C1 segment of cervical spinal cord (tissue), 14 donors: ENCODE results near the gene SHB.
"Not testable (repeated sequence)": the region's sequence is repeated elsewhere in the genome, so short reads cannot be mapped to it uniquely, and the experiment has no call there.

ENCODE experiments used
- DNase-seq, 14 donors: peaks; one replicate each; lab custom pipeline; 2025; lab: John Stamatoyannopoulos, UW

Gene SHB

DNA sequence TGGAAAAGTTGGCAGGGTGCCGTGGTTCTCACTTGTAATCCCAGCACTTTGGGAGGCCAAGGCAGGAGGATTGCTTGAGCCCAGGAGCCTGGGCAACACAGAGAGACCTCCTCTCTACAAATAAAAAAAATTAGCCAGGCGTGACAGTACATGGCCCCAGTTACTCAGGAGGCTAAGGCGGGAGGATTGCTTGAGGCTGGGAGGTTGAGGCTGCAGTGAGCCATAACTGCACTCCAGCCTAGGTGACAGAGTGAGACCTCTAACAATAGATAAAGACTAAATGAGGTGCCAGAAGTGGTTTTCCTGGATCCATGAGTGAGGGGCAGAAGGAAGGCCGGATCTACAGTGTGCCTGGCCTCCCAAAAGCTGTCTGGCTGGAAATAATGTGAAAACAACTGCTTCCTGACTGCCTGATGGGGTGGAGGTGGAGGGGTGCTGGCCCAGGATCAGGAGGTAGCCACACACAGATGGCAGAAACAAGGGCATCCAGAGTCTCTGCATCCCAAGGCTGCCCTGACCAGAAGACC, 4.1 kb downstream of the SHB start:
- no peak for DNase-seq

DNA sequence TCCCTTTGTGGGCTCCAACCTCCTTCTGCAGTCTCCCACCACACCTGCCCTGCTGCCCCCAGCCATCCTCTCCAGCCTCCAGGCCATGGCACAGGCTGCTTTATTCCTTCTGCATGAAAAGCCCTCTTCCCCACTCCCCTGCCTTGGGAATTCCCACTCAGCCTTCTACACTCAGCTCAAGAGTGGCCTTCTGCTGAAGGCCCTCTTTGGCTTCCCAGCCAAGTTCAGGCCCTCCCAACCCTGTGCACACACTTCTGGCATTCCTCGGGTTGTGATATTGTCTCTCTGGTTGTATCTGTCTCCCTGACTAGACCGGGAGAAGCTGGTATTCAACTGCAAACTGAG, 5.7 kb downstream of the SHB start:
- no peak for DNase-seq

DNA sequence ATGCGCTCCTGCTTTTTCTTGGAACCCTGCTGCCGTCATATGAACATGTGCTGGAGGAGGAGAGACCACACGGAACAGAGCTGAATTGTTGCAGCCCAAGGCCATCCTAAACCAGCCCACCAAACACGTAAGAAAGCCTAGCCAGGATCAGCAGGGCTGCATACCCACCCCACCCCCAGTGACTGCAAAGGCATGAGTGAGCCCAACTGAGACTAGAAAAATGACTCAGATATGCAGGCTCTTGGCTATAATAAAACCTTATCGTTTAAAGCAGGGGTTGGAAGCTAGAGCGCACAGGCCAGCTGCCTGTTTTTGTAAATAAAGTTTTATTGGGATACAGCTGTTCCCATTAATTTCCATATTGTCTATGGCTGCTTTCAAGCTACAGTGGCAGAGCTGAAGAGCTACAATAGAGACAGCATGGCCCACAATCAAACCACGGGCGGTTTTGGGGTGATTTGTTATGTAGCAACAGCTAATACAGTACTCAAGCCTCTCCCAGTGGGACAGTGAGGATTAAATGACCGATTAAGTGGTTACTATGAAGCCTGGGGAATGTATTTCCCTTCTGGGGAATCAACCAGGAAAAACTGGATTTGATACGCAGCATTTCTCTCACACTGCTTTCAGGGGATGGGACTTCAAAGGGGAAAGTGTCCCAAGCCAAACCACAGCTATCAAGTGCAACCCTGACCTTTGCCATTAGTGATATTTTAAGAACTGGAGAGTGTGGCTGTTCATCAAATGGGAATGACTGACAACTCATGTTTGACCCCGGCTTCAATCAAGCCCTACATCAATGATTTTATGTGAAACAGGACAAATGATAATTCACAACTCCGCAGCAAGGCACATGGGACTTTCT, 6.3 kb downstream of the SHB start:
- no peak for DNase-seq

DNA sequence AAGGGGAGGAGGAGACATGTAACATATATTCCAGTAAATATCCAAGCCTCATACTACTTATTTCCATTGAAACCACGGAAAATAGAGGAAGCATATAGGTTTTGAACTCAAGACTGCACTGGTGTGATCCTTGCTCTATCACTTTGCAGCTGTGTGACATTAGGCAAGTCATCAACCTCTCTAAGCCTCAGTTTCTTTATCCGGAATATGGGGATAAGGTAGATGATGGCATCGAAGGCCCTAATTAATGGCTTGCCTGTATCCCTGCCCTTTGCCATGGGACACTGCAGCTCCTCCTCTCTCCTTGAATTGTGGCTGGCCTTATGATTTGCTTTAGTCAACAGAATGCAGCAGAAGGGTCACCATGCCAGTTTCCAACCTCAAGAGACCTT, 6.9 kb downstream of the SHB start:
- no peak for DNase-seq

DNA sequence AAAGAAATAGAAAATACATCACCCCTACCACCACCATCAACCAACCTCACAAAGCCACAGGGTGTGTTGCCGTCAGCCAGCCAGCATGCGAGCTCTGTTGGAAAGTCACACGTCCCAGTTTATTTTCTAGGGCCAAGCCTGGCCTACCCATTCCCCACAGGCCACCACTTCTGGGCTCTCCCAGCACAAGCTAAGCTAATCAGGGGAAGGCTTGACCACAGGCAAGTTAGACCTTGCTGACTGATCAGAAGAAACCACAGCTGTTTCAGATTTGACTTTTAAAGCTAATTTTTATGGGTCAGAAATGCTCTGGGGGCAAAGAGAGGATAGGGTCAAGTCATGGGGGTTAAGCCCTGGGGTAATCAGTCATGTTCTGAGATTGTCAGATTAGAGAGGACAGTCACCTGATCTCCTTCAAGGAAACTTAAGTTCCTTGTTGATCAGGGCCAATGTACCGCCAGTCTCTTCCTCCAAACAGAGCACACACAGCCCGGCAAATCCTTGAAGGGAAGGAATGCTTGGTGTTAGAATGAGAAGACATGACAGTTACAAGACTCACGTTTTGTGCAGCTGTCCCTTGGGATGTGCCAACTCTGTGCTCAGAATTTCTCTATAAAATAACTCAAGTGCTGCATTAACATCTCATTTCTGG, 7.6 kb downstream of the SHB start:
- DNase-seq = no peak

DNA sequence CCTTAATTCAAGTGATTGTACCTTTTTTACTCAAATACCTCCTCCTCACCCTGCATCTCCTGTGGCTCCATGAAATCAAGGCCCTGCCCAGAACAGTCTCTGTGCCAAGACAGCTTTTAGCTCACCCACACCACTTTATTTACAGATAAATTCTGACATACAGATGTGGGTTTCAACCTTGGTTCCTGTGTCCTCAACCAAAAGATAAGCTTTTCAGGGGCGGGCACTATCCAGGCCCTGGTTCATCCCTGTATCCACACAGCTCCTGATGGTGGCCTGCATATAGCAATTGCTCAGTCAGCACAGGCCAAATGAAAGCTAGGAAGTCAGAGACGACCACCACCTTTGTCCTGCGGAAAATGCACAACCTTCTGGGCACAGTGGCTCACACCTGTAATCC, 8.3 kb downstream of the SHB start:
- DNase-seq = no peak

DNA sequence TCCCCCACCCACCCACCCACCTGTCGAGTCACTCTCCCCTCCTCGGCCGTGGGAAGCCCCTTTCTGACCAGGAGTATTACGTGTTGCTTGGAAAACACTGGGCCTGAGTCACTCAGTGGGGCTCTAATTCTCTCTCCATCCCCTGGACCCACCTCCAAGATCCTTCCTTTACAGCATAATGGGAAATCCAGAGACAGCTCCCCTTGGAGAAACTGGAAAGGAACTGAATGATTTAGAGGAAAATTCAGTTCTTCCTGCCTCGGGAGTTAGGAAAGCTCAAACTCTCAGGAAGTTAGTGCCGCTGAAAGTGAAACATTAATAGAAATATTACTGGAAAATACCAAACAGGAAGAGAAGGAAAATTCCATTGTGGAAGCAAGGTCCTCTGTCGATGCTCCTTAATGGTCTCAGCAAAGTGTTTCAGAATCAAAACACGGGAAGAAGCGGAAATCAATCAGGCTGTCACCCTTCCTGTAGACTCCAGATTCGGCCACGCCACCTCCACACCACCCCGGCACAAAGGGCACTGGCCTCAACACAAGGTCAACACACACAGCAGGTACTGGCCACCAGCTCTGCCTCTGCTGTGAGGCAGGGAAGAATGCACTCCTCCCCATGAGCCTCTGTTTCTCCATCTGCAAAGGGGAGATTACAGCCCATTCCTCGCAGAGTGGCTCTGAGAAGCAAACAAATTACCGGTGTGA, 9.6 kb downstream of the SHB start:
- DNase-seq = no peak

DNA sequence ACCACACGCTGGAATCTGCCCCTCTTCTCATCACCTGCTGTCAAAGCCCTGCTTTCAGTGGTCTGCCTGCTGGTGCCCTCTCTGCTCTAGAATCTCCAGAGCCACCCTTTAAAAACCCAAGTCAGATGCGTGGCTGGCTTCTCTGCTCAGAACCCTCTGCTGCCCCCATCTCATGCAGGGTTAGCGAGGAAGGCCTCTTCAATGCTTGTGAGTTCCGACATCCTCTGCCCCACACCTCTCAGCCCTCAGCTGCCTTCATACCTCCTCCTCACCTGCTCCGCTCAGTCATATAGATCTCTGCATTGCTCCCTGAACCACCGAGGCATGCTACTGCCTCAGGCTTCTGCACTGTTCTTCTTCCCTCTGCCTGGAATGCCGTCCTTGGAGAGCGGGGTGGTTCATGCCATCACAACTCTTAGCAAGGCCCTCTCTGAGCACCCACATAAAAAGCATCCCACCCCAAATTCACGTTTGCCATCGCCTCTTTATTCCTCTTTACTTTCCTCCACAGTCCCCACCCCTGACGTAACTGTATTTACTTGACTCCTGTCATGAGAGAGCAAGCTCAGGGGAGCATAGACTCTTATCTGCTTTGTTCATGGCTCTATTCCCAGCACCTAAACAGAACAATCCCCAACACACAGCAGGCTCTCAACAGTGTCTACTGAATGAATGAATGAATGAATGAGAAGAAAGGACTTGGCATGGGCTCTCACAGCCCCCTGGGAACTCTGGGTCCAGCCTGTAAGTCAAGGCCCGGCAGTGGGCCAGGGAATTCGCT, 10.4 kb downstream of the SHB start:
- no peak for DNase-seq

DNA sequence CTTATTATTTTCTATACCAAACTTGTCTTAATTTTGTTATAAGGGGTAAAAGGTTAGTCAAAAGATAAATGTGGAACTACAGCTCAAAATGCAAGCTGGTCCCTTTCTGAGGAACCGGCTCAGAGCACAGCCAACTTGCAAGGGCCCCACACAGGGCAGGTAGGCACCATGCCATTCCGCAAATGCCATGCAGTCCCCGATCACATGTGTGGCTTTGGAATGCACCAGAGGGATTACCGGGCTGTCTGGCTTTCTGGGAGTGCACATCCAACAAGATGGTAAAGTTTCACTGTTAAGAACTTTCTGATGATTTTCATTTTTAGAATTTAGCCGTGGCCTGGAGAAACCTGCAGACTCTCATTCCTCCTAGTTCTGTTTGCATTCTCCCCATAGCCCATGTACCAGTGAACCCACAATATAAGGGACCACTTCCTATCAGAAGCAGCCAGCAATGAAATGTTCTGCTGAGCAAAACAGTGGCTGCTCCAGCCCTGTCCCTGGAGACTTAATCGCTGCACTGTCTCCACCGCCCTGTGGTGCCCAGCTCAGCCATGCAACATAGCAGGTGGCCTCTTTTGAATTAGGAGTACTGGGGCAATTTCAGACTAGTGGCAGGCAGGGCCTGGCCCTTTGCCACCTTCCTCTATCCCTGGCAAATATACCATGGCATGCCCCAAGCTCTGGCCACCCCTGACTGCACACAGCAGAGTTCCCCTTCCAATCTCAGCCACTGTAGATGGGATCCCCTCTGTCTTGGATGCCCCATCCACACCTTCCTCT, 11.4 kb downstream of the SHB start:
- DNase-seq = no peak

DNA sequence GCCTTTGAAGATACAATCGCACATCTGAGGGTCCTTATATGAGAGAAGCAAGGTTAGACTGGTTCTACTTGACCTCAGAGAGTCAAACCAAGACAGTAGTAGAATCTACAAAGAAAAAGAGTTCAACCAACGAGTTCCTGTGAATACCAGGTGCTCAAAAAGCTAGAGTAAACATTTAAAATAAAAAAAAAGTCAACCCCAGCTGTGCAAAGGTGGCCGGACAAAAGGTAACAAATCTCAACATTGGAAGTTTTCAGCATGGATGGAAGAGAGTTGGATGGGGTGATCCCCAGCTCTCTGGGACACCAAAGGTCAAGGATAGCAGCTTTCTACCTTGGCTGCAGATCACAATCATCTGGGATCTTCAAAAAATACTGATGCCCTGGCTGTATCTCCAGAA, 14.4 kb downstream of the SHB start:
- no peak for DNase-seq

DNA sequence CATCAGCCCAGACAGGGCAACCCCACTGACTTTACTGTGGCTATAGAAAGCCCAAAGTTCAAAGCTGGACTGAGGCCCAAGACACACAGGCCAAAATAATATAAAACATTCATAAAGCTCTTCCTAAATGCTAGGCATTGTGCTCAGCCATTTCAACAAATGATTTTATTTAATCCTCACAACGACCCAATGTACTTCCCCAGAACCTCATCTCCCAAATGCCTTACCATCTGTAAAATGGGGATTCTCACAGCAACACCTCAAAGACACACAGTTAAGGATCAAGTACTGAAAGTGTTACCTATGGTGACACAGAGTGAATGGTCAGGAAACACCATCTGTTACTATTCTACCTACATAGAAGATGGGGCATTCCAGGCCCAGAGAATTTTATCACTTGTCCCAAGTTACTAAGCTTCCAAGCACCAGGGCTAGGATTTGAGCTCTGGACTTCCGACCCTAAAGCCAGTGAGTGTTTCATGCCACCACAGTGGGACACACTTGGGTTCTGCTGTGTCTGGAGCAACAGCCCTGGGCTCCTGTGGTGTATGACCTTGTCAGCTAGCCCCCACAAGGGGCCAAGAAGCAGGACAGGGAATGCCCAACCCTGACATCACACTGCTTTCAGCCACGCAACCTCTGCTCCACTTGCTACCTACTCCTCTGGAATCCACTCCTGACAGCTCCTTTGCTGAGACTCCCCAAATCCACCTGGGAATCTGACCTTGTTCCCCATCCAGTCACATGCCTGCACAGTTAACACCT, 15.1 kb downstream of the SHB start:
- DNase-seq = no peak

DNA sequence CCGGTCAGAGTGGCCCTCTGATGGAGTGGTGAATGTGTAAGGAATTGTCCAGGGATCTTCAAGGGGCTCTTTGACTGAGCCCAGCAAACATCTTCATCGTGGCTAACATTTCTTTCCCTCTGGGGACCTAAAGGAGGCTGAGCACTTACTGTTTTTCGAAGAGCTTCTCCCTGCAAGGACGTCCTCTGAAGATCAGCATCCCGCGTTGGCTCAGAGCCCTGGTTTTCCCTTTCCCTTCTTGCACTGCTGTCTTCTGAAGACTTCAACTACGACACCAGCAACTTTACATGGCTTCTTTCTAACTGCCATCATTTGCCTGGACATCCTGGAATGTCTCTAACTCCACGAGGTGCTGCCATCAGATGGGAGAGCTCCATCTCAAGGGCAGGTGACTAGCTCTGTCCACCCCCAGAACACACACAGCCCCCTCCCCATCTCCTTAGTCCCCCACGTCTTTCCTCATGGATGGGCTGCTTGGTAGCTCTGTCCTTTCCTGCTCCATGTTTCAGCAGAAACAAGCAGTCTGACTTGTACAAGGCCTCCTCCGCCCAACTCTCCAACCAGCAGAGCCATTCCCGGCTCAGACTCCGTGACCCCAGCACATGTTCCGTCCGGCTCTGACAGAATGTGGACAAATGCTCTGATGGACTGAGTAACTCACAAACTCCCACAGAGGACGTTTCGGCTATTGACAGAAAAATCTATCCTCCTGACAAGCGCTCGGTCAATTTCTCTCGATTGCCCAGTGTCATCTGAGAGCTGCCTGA, 17.1 kb downstream of the SHB start:
- no peak for DNase-seq

DNA sequence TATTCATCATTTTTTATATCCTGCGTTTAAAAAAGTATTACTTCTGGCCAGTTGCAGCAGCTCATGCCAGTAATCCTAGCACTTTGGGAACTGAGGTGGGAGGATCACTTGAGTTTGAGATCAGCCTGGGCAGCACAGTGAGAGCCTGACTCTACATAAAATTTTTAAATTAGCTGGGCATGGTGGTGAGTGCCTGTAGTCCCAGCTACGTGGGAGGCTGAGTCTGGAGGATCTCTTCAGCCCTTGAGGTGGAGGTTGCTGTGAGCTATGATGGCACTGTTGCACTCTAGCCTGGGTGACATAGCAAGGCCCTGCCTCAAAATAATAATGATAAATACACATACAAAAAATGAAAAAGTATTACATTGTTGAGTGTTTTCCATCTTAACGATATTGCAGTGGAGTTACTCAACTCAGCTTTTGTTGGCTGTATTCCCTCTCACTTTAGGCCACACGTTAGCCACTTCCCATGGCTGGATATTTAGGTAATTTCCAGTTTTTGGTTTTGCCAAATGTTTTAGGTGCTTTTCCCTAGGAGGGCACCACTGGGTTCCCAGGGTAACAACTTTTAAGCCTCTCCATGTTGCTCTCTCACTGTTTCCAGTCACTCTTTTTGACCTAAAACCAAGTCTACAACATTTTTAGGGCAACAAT, 20.6 kb downstream of the SHB start:
- DNase-seq = no peak

DNA sequence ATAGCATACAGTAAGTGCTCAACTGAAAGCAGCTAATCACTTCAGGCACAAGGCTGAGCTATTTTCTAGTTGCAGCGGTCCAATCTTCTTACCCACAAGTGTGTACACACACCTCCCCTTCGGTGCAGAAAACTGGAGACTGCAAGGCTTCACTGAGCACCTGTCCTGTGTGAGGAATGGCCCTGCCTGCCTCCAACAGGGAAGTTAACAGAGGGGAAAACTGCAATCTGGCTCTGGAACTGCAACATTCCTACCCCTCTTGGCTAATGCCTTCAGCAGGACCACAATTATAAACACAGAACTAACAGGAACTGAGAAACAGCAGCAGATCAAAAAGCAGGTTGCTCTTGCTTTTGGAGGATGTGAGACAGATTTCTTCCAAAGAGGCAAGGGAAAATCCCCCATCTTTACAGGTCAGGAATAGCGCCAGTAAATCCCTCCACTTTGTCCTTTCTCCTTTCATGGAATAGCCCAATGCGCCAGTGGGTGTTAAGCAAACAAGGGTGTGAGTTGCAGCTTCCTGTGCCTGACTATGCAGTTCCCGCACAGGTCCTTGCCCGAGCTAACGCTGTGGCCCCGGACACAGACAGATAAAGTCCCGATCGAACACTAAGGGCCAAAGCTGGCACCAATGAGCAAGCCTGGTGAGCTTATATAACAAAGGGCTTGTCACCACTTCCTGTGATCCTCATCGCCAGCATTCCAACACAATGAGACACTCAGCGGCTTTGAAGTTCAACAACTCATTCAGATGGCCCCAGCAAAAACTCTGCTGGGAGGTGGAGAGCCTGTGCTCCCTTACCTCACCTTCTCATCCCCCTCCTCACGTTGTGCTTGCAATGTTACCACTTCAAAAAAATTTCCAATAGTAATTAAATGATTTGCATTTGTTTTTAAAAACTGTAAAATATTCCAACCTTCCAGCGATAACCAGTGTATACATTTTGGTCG, 21.5 kb downstream of the SHB start:
- DNase-seq = peak in 8 of 14 donors; percentile 17 to 65 (median 36)

DNA sequence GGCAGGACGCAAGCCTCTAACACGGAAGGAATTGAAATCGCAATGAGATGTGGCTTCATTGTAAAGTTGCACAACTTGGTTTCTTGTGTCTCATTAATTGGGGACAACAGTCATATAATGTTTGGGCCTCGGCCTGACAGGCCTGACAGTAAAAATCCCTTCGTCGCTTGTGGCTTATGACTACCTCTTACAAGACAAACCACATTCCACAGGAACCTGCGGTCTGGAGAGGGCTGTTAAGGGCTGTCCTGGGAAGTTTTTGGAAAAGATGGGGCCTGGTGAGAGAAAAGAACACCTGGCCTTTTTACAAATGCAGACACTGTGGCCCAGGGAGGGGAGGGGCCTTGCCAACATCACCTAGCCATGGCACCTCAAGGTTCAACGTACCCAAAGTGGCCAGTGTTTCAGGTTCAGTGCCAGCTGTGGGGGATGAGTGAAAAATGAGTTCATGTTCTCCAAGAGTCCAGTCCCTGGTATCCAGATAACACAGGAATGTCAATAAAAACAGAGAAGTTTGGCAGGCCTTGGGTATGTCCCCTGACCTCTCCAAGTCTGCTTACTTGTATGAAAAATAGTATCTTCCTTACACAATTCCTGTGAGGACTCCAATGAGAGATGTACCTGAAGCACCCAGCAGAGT, 22.2 kb downstream of the SHB start:
- DNase-seq = no peak

DNA sequence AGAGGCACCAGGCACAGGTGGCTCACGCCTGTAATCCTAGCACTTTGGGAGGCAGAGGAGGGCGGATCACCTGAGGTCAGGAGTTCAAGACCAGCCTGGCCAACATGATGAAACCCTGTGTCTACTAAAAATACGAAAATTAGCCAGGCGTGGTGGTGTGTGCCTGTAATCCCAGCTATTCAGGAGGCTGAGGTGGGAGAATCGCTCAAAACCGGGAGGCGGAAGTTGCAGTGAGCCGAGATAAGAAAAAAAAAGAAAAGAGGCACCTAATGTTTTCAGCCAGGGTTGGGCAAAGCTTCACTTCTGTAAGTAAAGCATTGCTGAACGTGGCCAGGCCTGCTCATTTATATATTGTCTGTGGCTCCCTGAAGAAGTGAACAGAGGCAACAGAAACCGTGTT, 23.1 kb downstream of the SHB start:
- not testable (repeated sequence) for DNase-seq

DNA sequence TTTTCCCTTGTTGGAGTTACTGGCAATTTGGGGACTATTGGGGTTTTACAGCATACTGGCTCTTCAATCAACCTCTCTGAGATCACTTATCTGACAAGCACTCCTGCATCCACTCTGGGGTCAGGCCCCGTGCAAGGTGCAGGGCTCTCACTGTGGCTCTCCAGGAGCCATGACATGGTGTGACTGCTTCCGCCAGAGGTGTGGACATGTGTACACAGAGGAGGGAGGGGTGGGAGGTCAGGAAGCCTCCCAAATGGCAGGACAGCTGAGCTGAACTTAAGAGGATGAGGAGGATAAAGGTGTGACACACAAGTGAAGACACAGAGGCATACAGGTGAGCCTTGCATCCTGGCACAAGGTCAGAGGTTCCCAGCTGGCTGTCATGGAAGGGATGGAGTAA, 24.3 kb downstream of the SHB start:
- DNase-seq = no peak
